ENCODE measurements around the gene RASL10A.

RASL10A gene

GRCh38 chr22:29320546-29320945, 5.0 kb upstream of the RASL10A start:
- H3K36me3 Mint-ChIP-seq (ENCODE audit: low read depth): peaks cover 79% of the 10 kb centered on the region
- H3K9me3 Mint-ChIP-seq: no peaks in the 10 kb centered on the region
- H3K4me1 Mint-ChIP-seq (ENCODE audit: low read depth): peaks cover 25% of the 10 kb centered on the region
- H3K27ac Mint-ChIP-seq: no peak overlapping the region
- peaks cover 29% of the 10 kb centered on the region for H3K27me3 Mint-ChIP-seq
- intact Hi-C loops (cut with micrococcal nuclease): no loop called here
- H3K4me3 Mint-ChIP-seq: no peak overlapping the region

- Mint-ChIP-seq H3K27me3 (peaks cover 38% of the 10 kb centered on the region), H3K4me1 (ENCODE audit: low read depth) (peaks cover 30% of the 10 kb centered on the region), H3K9me3 (no peaks in the 10 kb centered on the region), H3K4me3 (no peak overlapping the region), H3K36me3 (ENCODE audit: low read depth) (peaks cover 76% of the 10 kb centered on the region), H3K27ac (no peak overlapping the region)
- intact Hi-C loops (cut with micrococcal nuclease): no loop called here
Observed at GRCh38 chr22:29319072-29319471, 3.6 kb upstream of the RASL10A start.

- H3K27me3 Mint-ChIP-seq: peaks cover 50% of the 10 kb centered on the region
- H3K27ac Mint-ChIP-seq: no peak overlapping the region
- peaks cover 76% of the 10 kb centered on the region for H3K36me3 Mint-ChIP-seq (ENCODE audit: low read depth)
- H3K4me3 Mint-ChIP-seq: no peak overlapping the region
- intact Hi-C loops (cut with micrococcal nuclease): no loop called here
- H3K4me1 Mint-ChIP-seq (ENCODE audit: low read depth): peaks cover 36% of the 10 kb centered on the region
- H3K9me3 Mint-ChIP-seq: no peaks in the 10 kb centered on the region
Observed at GRCh38 chr22:29317827-29318454, 2.4 kb upstream of the RASL10A start.

- Mint-ChIP-seq H3K36me3 (ENCODE audit: low read depth) (peaks cover 74% of the 10 kb centered on the region), H3K4me3 (peak overlapping the region; percentile 40), H3K27me3 (peaks cover 54% of the 10 kb centered on the region), H3K27ac (no peak overlapping the region), H3K4me1 (ENCODE audit: low read depth) (peaks cover 50% of the 10 kb centered on the region), H3K9me3 (no peaks in the 10 kb centered on the region)
- intact Hi-C loops (cut with micrococcal nuclease): no loop called here
Observed at GRCh38 chr22:29316141-29316828, 788 bp upstream of the RASL10A start.

- H3K27me3 Mint-ChIP-seq: peaks cover 54% of the 10 kb centered on the region
- H3K4me3 Mint-ChIP-seq: peak overlapping the region; percentile 64
- peak overlapping the region; percentile 82 for H3K27ac Mint-ChIP-seq
- H3K9me3 Mint-ChIP-seq: no peaks in the 10 kb centered on the region
- peaks cover 79% of the 10 kb centered on the region for H3K36me3 Mint-ChIP-seq (ENCODE audit: low read depth)
- intact Hi-C loops (cut with micrococcal nuclease): loop anchor here (5.0 kb wide), 1 partner anchor 73 kb away; the partner anchor contains the start of gene AP1B1
- H3K4me1 Mint-ChIP-seq (ENCODE audit: low read depth): peaks cover 66% of the 10 kb centered on the region
Observed at GRCh38 chr22:29314537-29315285, 786 bp downstream of the RASL10A start.

GRCh38 chr22:29313576-29314466, 1.7 kb downstream of the RASL10A start:
- intact Hi-C loops (cut with micrococcal nuclease): loop anchor here (5.0 kb wide), 1 partner anchor 73 kb away; the partner anchor contains the start of gene AP1B1
- Mint-ChIP-seq H3K9me3 (no peaks in the 10 kb centered on the region), H3K27me3 (peaks cover 54% of the 10 kb centered on the region), H3K4me1 (ENCODE audit: low read depth) (peaks cover 75% of the 10 kb centered on the region), H3K4me3 (peak overlapping the region; percentile 64), H3K36me3 (ENCODE audit: low read depth) (peaks cover 81% of the 10 kb centered on the region), H3K27ac (peak overlapping the region; percentile 82)

GRCh38 chr22:29313126-29313575, 2.3 kb downstream of the RASL10A start:
- intact Hi-C loops (cut with micrococcal nuclease): loop anchor here (5.0 kb wide), 1 partner anchor 74 kb away; the partner anchor contains the start of gene AP1B1
- H3K4me3 Mint-ChIP-seq: peak overlapping the region; percentile 37
- H3K4me1 Mint-ChIP-seq (ENCODE audit: low read depth): peaks cover 81% of the 10 kb centered on the region
- peak overlapping the region; percentile 82 for H3K27ac Mint-ChIP-seq
- no peaks in the 10 kb centered on the region for H3K9me3 Mint-ChIP-seq
- peaks cover 50% of the 10 kb centered on the region for H3K27me3 Mint-ChIP-seq
- H3K36me3 Mint-ChIP-seq (ENCODE audit: low read depth): peaks cover 81% of the 10 kb centered on the region

- Mint-ChIP-seq H3K27me3 (peaks cover 43% of the 10 kb centered on the region), H3K9me3 (no peaks in the 10 kb centered on the region), H3K27ac (peak overlapping the region; percentile 82), H3K36me3 (ENCODE audit: low read depth) (peaks cover 79% of the 10 kb centered on the region), H3K4me1 (ENCODE audit: low read depth) (peaks cover 88% of the 10 kb centered on the region), H3K4me3 (no peak overlapping the region)
- intact Hi-C loops (cut with micrococcal nuclease): loop anchor here (5.0 kb wide), 1 partner anchor 75 kb away; the partner anchor contains the start of gene AP1B1
Observed at GRCh38 chr22:29312218-29313125, 3.0 kb downstream of the RASL10A start.

GRCh38 chr22:29311464-29312217, 3.9 kb downstream of the RASL10A start:
- no peaks in the 10 kb centered on the region for H3K9me3 Mint-ChIP-seq
- H3K4me1 Mint-ChIP-seq (ENCODE audit: low read depth): peaks cover 84% of the 10 kb centered on the region
- H3K27me3 Mint-ChIP-seq: peaks cover 34% of the 10 kb centered on the region
- H3K27ac Mint-ChIP-seq: peak overlapping the region; percentile 82
- peaks cover 75% of the 10 kb centered on the region for H3K36me3 Mint-ChIP-seq (ENCODE audit: low read depth)
- intact Hi-C loops (cut with micrococcal nuclease): loop anchor here (2.0 to 5.0 kb wide), 2 partner anchors 43 to 76 kb away; partner anchors contain the start of genes AP1B1 and EWSR1
- peak overlapping the region; percentile 26 for H3K4me3 Mint-ChIP-seq

- Mint-ChIP-seq H3K27ac (peak overlapping the region; percentile 82), H3K4me1 (ENCODE audit: low read depth) (peaks cover 81% of the 10 kb centered on the region), H3K36me3 (ENCODE audit: low read depth) (peaks cover 73% of the 10 kb centered on the region), H3K27me3 (peaks cover 27% of the 10 kb centered on the region), H3K4me3 (peak overlapping the region; percentile 26), H3K9me3 (no peaks in the 10 kb centered on the region)
- intact Hi-C loops (cut with micrococcal nuclease): loop anchor here (2.0 to 5.0 kb wide), 2 partner anchors 42 to 76 kb away; partner anchors contain the start of genes AP1B1 and EWSR1
Observed at GRCh38 chr22:29310863-29311339, 4.6 kb downstream of the RASL10A start.

- peaks cover 29% of the 10 kb centered on the region for H3K27me3 Mint-ChIP-seq
- H3K9me3 Mint-ChIP-seq: no peaks in the 10 kb centered on the region
- intact Hi-C loops (cut with micrococcal nuclease): loop anchor here (2.0 to 5.0 kb wide), 2 partner anchors 41 to 77 kb away; partner anchors contain the start of genes AP1B1 and EWSR1
- H3K36me3 Mint-ChIP-seq (ENCODE audit: low read depth): peaks cover 73% of the 10 kb centered on the region
- H3K4me3 Mint-ChIP-seq: no peak overlapping the region
- peak overlapping the region; percentile 82 for H3K27ac Mint-ChIP-seq
- H3K4me1 Mint-ChIP-seq (ENCODE audit: low read depth): peaks cover 86% of the 10 kb centered on the region
Observed at GRCh38 chr22:29310065-29310862, 5.2 kb downstream of the RASL10A start.

All from dendritic cell treated with granulocyte-macrophage colony-stimulating factor and Interleukin-4, amounts not matched to agents 40 ng/mL and 50 ng/mL, for 4 days (primary cell).